Neutrophil (primary cell): Measurements from ENCODE around the gene FADS2.
A peak's percentile ranks its signal among the peaks of the same experiment; 100 is the strongest.

Source experiments
- H3K27ac ChIP-seq: fragments of 200-600 bp; sonication (generic); 2 replicates; pipeline ENCODE4 v1.5.1; 2016; ENCODE audit warnings: mild to moderate bottlenecking, moderate library complexity
- H3K27me3 ChIP-seq: fragments of 200-600 bp; sonication (generic); 2 replicates; pipeline ENCODE4 v1.6.0; 2016; ENCODE audit warnings: mild to moderate bottlenecking
- H3K36me3 ChIP-seq: fragments of 200-600 bp; sonication (generic); 2 replicates; pipeline ENCODE4 v1.5.1; 2017
- H3K4me1 ChIP-seq, 2 experiments: fragments of 200-600 bp in 1 of 2; sonication (generic) in 1 of 2; 1 replicate in 1 of 2; 2 replicates in 1 of 2; pipeline versions ENCODE4 v1.5.1 to v1.6.1; 2013 to 2016; ENCODE audit warnings: low read depth in 1 of 2, low read length in 1 of 2, mild to moderate bottlenecking in 1 of 2, moderate library complexity in 1 of 2; ENCODE audit not compliant: control insufficient read depth in 1 of 2, insufficient read depth in 1 of 2
- H3K4me3 ChIP-seq, 2 experiments: fragments of 200-600 bp in 1 of 2; sonication (generic) in 1 of 2; 1 replicate in 1 of 2; 2 replicates in 1 of 2; pipeline ENCODE4 v1.5.1; 2013 to 2016; ENCODE audit warnings: low read depth in 1 of 2, low read length in 1 of 2, mild to moderate bottlenecking in 1 of 2, moderate library complexity in 1 of 2
- H3K9me3 ChIP-seq: fragments of 200-600 bp; sonication (generic); 2 replicates; pipeline ENCODE4 v1.5.1; 2016
- CTCF ChIP-seq: fragments of 200-600 bp; sonication (generic); IDR thresholded peaks from 2 replicates; pipeline ENCODE4 v1.5.1; 2016; ENCODE audit warnings: antibody characterized with exemption

The FADS2 gene

DNA sequence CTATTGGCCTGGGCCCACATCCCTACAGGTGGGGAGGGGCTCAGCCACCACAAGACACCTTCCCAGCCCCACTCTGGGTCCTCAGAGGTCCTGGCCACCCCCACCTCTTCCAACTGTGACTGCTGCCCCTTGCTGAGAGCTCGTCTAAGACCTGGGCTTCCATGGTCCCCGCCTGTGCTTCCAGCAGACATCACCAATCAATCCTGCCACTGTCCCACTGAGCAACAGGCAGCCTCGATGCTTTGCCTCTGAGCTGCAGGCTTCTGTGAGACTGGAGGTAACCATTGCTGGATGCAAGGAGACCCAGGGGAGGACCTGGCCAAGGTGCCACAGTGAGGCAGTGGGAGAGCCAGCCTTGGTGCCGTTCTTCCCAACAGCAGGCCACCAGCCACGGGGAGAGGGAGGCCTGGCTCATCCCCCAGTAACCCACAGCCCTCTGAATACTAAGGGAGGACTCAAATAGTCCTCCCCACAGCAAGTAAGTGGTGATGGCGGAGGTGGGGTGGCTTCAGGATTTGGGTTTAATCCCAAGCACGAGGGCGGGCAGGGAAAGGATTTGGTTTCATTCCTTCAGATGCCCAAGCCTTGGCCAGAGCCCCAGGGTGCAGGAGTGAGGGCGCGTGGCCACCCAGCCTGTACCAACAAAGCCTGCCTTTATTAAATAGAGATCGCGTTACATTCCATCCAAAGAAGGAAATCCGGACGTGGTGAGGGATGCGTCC is 68.7 kb downstream of the FADS2 start:
- Histone ChIP-seq H3K36me3 (no peaks in the 10 kb centered on the region), H3K27ac (no peak overlapping the region), H3K4me3 (no peak overlapping the region), H3K9me3 (no peaks in the 10 kb centered on the region), H3K27me3 (peaks cover 22% of the 10 kb centered on the region), H3K4me1 (peaks cover 22 to 30% of the 10 kb centered on the region in 2 experiments)
- no peak for TF ChIP-seq CTCF

- Histone ChIP-seq H3K27ac (no peak overlapping the region), H3K36me3 (no peaks in the 10 kb centered on the region)
These were observed 69.5 kb downstream of the FADS2 start for GRCh38 chr11:61897387-61898246.

GRCh38 chr11:61898247-61898582 is 70.1 kb downstream of the FADS2 start:
- peak overlapping the region; percentile 29 for H3K27ac ChIP-seq
- no peak overlapping the region for H3K4me3 ChIP-seq
- H3K4me1 ChIP-seq, result peaks cover 22 to 28% of the 10 kb centered on the region in 2 experiments
- H3K27me3 ChIP-seq, result peaks cover 9% of the 10 kb centered on the region
- H3K9me3 ChIP-seq, result no peaks in the 10 kb centered on the region
- no peak for TF ChIP-seq CTCF
- no peaks in the 10 kb centered on the region for H3K36me3 ChIP-seq

More at GRCh38 chr11:61897387-61898246, 69.5 kb downstream of the FADS2 start:
- TF ChIP-seq CTCF, result peak; percentile 89
- H3K9me3 ChIP-seq, result no peaks in the 10 kb centered on the region
- peaks cover 22 to 28% of the 10 kb centered on the region in 2 experiments for H3K4me1 ChIP-seq
- H3K4me3 ChIP-seq, result no peak overlapping the region
- H3K27me3 ChIP-seq, result peaks cover 15% of the 10 kb centered on the region

- H3K27me3 ChIP-seq, result peaks cover 10% of the 10 kb centered on the region
- peak; percentile 100 for TF ChIP-seq CTCF
- H3K36me3 ChIP-seq, result no peaks in the 10 kb centered on the region
- no peaks in the 10 kb centered on the region for H3K9me3 ChIP-seq
- peak overlapping the region; percentile 29 for H3K27ac ChIP-seq
- H3K4me3 ChIP-seq, result no peak overlapping the region
- peaks cover 22 to 28% of the 10 kb centered on the region in 2 experiments for H3K4me1 ChIP-seq
These were observed 71.2 kb downstream of the FADS2 start for GRCh38 chr11:61899146-61899841.

GRCh38 chr11:61900251-61900650 is 72.2 kb downstream of the FADS2 start:
- Histone ChIP-seq H3K4me3 (no peak overlapping the region), H3K9me3 (no peaks in the 10 kb centered on the region), H3K4me1 (peaks cover 14 to 21% of the 10 kb centered on the region in 2 experiments), H3K36me3 (no peaks in the 10 kb centered on the region), H3K27me3 (peaks cover 20% of the 10 kb centered on the region), H3K27ac (no peak overlapping the region)
- no peak for TF ChIP-seq CTCF
